Pancreas (tissue), 10 donors: ENCODE results near the gene TTLL10. TPM values are rescaled to one million over a fixed set of nuclear protein-coding genes. Genes with fewer than 3 reads are reported as not detected.

ENCODE experiments used
- ATAC-seq, 4 donors: fragments of 200-7000 bp; cut with Tn5 transposase; one replicate each; pipeline versions ENCODE4 v1.8.0 to v1.9.1; 2020; ENCODE audit warnings: mild to moderate bottlenecking in 4 of 4, moderate library complexity in 4 of 4
- DNase-seq, 6 donors: peaks; one replicate each; pipeline ENCODE4 v3.0.0-alpha.2; 2020
- FAIRE-seq: peaks from 2 replicates; lab custom pipeline; 2012; peaks lifted over from hg19 to GRCh38; lab: Jason Lieb, UNC
- H3K27ac ChIP-seq, 4 donors: fragments of 200-600 bp; sonication (generic); 1 replicate in 3 of 4; 2 replicates in 1 of 4; pipeline versions ENCODE4 v1.5.0 to v1.8.0; 2020
- H3K27me3 ChIP-seq, 4 donors: fragments of 200-600 bp; one replicate each; pipeline ENCODE4 v1.8.0; 2021
- H3K36me3 ChIP-seq, 3 donors: fragments of 200-600 bp; sonication (generic) in 1 of 3; one replicate each; pipeline versions ENCODE4 v1.5.0 to v1.8.0; 2020 to 2021
- H3K4me1 ChIP-seq, 3 donors: fragments of 200-600 bp; one replicate each; pipeline ENCODE4 v1.8.0; 2021
- H3K4me3 ChIP-seq, 4 donors: fragments of 200-600 bp; sonication (generic) in 2 of 4; one replicate each; pipeline versions ENCODE4 v1.5.0 to v1.8.0; 2020 to 2021
- H3K9me3 ChIP-seq, 4 donors: fragments of 200-600 bp; one replicate each; pipeline ENCODE4 v1.8.0; 2021
- WGBS, 2 donors: extraction: QIAGEN DNeasy Blood & Tissue Kit; methylation state at CpG; one replicate each; pipeline ENCODE4 v1.1.7; 2013; 5-methylcytosine and 5-hydroxymethylcytosine counted together
- intact Hi-C, 3 donors: fragments of 100-400 bp; cut with DNase I; formaldehyde crosslinking; loops; one replicate each; pipeline versions ENCODE4 v1.11.1 to v1.14.2; 2022
- polyA plus RNA-seq, 2 donors: library from polyadenylated mRNA; stranded (reverse); fragments of 200-250 nt; gene quantifications; one replicate each; pipeline ENCODE4 v1.2.3, GENCODE V29; 2013
- total RNA-seq, 6 donors: library from RNA; stranded (reverse); fragmentation: NEBNext Ultra II Directional in 4 of 6; extraction: Animal tissue kit (Norgen Biotek cat#: 25700) in 4 of 6; gene quantifications; one replicate each; pipeline versions ENCODE4 v1.2.1 to v1.2.4, GENCODE V29; 2021 to 2023
- TF ChIP-seq, protein P1 (sequence below), 4 donors: fragments of 200-600 bp; sonication (generic) in 3 of 4; IDR thresholded peaks; one replicate each; pipeline versions ENCODE4 v1.5.0 to v1.8.0; 2021; ENCODE audit warnings: antibody characterized with exemption in 4 of 4
- donor health status: healthy with polysubstance abuse.
- donor health status: DM: no; HTN: no; CAD: no; lungs with moderate emphysema.
- donor health status: DM: no; HTN: no; CAD: no.
- donor health status: control.
- donor health status: control.
- donor health status: Bipolar disorder and iron deficiency.
- donor health status: DM: yes; HTN: yes; CAD: no.
- donor health status: DM: no; HTN: no; CAD: no.
- donor health status: DM: no; HTN: no; CAD: no.
- donor health status: DM: yes; HTN: yes; CAD: no.

Gene TTLL10
- total and polyA plus RNA-seq, 8 donors = 0.20 to 1.6 (median 0.41) TPM; not detected in 1

DNA sequence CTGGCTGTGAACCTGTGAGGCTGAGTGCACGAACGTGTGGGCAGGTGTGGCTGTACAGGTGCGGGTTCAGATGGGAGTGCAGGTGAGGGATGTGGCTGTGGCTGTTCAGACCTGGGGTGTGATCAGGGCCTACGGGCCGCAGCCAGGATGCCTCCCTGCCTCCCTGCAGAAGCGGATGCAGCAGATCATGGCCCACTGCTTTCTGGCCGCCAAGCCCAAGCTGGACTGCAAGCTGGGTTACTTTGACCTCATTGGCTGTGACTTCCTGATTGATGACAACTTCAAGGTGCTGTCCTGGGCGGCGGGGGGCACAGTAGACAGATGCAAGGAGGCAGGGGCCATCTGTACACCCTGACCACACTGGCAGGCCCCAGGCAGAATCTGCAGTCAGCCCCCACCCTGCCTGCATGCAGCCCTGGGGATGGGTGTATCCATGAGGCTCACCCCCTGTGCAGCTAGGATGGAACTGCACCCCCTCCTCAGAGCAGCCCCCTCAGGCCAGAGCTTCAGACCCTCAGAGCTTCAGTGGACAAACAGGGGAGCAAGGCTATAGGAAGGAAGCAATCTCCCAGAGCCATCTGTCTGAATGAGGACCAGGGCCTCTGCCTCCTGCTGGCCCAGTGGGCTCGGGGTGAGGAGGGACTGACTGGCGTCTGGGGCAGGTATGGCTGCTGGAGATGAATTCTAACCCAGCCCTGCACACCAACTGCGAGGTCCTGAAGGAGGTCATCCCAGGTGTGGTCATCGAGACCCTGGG lies 22.9 kb downstream of the TTLL10 start:
- TF ChIP-seq, protein P1, sequence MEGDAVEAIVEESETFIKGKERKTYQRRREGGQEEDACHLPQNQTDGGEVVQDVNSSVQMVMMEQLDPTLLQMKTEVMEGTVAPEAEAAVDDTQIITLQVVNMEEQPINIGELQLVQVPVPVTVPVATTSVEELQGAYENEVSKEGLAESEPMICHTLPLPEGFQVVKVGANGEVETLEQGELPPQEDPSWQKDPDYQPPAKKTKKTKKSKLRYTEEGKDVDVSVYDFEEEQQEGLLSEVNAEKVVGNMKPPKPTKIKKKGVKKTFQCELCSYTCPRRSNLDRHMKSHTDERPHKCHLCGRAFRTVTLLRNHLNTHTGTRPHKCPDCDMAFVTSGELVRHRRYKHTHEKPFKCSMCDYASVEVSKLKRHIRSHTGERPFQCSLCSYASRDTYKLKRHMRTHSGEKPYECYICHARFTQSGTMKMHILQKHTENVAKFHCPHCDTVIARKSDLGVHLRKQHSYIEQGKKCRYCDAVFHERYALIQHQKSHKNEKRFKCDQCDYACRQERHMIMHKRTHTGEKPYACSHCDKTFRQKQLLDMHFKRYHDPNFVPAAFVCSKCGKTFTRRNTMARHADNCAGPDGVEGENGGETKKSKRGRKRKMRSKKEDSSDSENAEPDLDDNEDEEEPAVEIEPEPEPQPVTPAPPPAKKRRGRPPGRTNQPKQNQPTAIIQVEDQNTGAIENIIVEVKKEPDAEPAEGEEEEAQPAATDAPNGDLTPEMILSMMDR (IDR thresholded peaks at IDR 0.05) = no peak
- WGBS, 2 donors = 85 to 86% methylated on average over 11 to 13 of the region's 13 CpGs
- intact Hi-C loops = no loop called here

GRCh38 chr1:1197188-1197500 lies 23.5 kb downstream of the TTLL10 start:
- TF ChIP-seq, protein P1 (IDR thresholded peaks at IDR 0.05) = no peak
- Histone ChIP-seq H3K9me3 (no peaks in the 10 kb centered on the region), H3K4me3 (no peak overlapping the region), H3K27me3 (no peaks in the 10 kb centered on the region), H3K4me1 (no peaks in the 10 kb centered on the region), H3K27ac (no peak overlapping the region), H3K36me3 (no peaks in the 10 kb centered on the region)
- 89 to 91% methylated on average over 7 to 8 of the region's 8 CpGs for WGBS, 2 donors
- DNase-seq (no peak), FAIRE-seq (no peak), ATAC-seq (no peak)
- intact Hi-C loops = no loop called here

More for the DNA sequence above, 22.9 kb downstream of the TTLL10 start:
- FAIRE-seq (no peak), DNase-seq (peak in 2 of 6 donors; percentile 15 to 63), ATAC-seq (no peak)
- no peaks in the 10 kb centered on the region for H3K27me3 ChIP-seq
- no peaks in the 10 kb centered on the region for H3K4me1 ChIP-seq
- H3K27ac ChIP-seq = no peak overlapping the region
- no peaks in the 10 kb centered on the region for H3K36me3 ChIP-seq
- H3K9me3 ChIP-seq = no peaks in the 10 kb centered on the region
- no peak overlapping the region for H3K4me3 ChIP-seq

- Histone ChIP-seq H3K9me3 (no peaks in the 10 kb centered on the region), H3K4me3 (no peak overlapping the region), H3K36me3 (no peaks in the 10 kb centered on the region), H3K27me3 (no peaks in the 10 kb centered on the region), H3K27ac (no peak overlapping the region), H3K4me1 (no peaks in the 10 kb centered on the region)
- TF ChIP-seq, protein P1 (IDR thresholded peaks at IDR 0.05) = no peak
- intact Hi-C loops = no loop called here
- no peak for ATAC-seq
- no peak for FAIRE-seq
- peak in 3 of 6 donors; percentile 22 to 78 (median 50) for DNase-seq
- 89 to 93% methylated on average over 43 to 48 of the region's 48 CpGs for WGBS, 2 donors
Measured at GRCh38 chr1:1197551-1198422, 24.1 kb downstream of the TTLL10 start.

DNA sequence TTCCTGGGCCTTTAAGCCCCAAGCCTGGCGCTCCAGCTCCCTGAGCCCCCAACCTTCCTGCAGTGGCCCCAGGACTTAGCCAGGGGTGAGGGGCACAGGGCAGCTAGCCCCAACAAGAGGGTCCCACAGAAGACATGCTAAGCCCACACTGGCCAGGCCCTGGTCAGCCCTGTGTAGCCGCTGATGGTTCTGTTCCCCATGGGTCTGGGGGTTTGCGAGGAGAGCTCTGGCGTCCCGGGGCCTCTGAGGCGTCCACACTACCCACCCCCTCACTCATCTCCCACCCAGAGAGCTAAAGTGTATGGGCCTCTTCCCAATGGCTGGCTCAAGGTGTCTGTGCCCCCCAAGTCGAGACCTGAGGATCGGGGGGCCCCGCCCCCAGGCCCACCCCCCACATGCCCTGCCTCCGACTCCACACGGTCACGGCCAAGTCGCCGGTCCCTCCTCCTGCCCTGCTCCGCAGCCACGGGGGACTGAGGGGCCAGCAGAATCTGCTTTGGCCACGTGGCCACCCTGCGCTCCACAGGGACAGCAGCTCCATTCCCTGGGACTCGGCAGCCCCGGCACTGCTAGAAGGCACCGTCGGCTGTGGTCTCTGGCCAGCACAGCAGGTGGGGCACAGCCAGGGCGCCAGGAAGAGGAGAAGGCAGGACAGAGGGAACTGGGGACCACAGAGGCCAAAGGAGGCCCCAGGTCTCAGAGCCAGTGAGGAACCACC lies 24.9 kb downstream of the TTLL10 start:
- TF ChIP-seq, protein P1 (IDR thresholded peaks at IDR 0.05) = no peak
- no peak for ATAC-seq
- 74 to 82% methylated on average over 13 to 23 of the region's 23 CpGs for WGBS, 2 donors
- no peak for FAIRE-seq
- H3K4me3 ChIP-seq = no peak overlapping the region
- H3K36me3 ChIP-seq = no peaks in the 10 kb centered on the region
- no peaks in the 10 kb centered on the region for H3K4me1 ChIP-seq
- intact Hi-C loops = no loop called here
- H3K27ac ChIP-seq = no peak overlapping the region
- no peaks in the 10 kb centered on the region for H3K27me3 ChIP-seq
- H3K9me3 ChIP-seq = no peaks in the 10 kb centered on the region
- peak in 3 of 6 donors; percentile 21 to 71 (median 56) for DNase-seq
